Measurements from ENCODE around the gene CSAG1.
"Not testable (repeated sequence)": the region's sequence is repeated elsewhere in the genome, so short reads cannot be mapped to it uniquely, and the experiment has no call there.

CSAG1 gene, protein sequence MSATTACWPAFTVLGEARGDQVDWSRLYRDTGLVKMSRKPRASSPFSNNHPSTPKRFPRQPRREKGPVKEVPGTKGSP

DNA sequence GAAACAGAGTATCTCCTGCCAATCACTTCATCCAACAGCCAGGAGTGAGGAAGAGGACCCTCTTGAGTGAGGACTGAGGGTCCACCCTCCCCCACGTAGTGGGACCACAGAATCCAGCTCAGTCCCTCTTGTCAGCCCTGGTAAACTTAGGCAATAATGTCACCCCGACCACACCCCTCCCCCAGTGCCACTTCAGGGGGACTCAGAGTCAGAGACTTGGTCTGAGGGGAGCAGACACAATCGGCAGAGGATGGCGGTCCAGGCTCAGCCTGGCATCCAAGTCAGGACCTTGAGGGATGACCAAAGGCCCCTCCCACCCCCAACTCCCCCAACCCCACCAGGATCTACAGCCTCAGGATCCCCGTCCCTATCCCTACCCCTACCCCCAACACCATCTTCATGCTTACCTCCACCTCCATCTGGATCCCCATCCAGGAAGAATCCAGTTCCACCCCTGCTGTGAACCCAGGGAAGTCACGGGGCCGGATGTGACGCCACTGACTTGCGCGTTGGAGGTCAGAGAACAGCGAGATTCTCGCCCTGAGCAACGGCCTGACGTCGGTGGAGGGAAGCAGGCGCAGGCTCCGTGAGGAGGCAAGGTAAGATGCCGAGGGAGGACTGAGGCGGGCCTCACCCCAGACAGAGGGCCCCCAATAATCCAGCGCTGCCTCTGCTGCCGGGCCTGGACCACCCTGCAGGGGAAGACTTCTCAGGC lies at the start of gene CSAG1, which contains the start of gene MAGEA12:
CSAG1 (minus strand) TSS at position 461 of the 715 bp plus-strand sequence. CDS start 1,261 bp downstream, outside the sequence.
MAGEA12 (plus strand) TSS at position 497 of the 715 bp plus-strand sequence. CDS start 2,405 bp downstream, outside the sequence.
- no peak for DNase-seq (ENCODE audit: insufficient read length, low spot score)
- no peak for FAIRE-seq

DNA sequence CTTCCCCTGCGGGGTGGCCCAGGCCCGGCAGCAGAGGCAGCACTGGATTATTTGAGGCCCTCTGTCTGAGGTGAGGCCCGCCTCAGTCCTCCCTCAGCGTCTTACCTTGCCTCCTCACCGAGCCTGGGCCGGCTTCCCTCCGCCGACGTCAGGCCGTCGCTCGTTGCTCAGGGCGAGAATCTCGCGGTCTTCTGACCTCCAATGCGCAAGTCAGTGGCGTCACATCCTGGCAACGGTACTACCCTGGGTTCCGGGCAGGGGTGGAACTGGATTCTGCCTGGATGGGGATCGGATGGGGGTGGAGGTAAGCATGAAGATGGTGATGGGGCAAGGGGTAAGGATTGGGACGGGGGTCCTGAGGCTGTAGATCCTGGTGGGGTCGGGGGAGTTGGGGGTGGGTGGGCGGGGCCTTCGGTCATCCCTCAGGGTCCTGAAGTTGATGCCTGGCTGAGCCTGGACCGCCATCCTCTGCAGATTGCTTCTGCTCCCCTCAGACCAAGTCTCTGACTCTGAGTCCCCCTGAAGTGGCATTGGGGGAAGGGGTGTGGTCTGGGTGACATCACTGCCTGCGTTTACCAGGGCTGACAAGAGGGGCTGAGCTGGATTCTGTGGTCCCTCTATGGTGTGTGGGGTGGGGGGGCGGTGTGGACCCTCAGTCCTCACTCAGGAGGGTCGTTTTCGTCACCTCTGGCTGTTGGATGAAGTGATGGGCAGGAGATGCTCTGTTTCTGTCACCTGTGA lies 36.2 kb upstream of the CSAG1 start, which contains the start of gene MAGEA6:
MAGEA6 (minus strand) TSS at position 141 of the 741 bp plus-strand sequence. CDS start 2,039 bp downstream, outside the sequence.
- DNase-seq (ENCODE audit: insufficient read length, low spot score); FAIRE-seq: not testable (repeated sequence)

DNA sequence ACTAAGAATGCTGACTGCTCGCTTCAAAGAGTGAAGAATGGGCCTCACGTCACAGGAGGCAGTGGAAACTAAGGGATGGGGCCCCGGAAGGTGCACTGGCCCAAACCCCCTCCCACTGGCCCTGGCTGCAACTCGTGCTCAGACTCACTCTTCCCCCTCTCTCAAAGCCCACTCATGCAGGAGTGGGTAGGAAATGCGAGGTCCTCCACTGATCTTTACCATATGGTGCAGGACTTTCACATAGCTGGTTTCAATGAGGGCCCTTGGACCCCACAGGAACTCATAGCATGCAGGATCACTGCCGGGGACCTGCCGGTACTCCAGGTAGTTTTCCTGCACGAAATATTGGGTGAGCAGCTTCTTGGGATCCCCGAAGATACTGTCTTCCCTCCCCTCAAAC lies 33.0 kb upstream of the CSAG1 start:
- FAIRE-seq; DNase-seq (ENCODE audit: insufficient read length, low spot score): not testable (repeated sequence)

DNA sequence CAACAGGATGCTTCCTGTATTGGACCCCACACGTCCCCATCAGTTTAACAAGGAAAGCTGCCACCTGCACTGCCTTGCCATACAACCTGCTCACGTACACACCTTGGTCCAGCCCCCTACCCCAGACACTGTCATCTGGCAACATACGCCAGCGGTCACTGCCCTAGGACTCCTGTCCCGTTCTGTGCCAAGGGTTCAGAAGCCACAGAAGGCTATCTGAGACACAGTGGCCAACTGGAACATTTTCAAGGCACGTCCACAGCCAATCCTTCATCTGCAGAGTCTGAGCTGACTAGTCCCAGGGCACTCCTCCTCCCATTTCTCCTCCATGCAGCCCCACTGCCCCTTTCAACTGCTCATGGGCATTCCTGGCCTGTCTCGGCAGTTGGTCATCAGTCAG lies 28.1 kb upstream of the CSAG1 start:
- FAIRE-seq; DNase-seq (ENCODE audit: insufficient read length, low spot score): not testable (repeated sequence)

DNA sequence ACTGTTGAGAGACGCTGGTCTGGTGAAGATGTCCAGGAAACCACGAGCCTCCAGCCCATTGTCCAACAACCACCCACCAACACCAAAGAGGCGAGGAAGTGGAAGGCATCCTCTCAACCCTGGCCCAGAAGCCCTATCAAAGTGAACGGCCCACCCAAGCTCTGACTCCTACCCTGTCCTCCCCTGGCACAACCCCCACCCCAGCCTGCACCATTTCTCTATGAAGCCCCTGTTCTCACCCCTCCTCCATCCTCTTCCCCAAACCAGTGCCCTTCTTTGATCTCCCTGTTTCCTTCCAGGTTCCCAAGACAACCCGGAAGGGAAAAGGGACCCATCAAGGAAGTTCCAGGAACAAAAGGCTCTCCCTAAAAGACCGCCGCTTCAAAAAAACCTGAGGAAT lies 26.0 kb upstream of the CSAG1 start:
- DNase-seq (ENCODE audit: insufficient read length, low spot score); FAIRE-seq: not testable (repeated sequence)

DNA sequence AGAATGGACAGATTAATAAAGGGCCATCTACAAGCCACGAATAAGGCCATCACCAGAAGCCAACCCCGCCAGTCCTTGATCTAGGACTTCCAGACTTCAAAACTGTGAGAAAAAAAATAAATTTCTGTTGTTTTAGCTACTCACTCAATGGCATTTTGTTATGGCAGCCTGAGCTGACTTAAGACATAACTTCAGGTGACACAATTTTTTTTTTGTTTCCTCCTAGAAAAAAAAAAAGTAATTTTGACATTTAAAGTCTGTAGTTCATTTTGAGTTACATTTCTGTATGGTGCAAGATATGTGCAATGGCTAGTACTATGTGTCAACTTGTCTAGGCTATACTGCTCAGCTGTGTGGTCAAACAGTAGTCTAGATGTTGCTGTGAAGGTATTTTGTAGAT lies 25.4 kb upstream of the CSAG1 start, which contains the start of gene CSAG3:
CSAG3 (plus strand) TSS at position 301 of the 400 bp plus-strand sequence.
- FAIRE-seq; DNase-seq (ENCODE audit: insufficient read length, low spot score): not testable (repeated sequence)

DNA sequence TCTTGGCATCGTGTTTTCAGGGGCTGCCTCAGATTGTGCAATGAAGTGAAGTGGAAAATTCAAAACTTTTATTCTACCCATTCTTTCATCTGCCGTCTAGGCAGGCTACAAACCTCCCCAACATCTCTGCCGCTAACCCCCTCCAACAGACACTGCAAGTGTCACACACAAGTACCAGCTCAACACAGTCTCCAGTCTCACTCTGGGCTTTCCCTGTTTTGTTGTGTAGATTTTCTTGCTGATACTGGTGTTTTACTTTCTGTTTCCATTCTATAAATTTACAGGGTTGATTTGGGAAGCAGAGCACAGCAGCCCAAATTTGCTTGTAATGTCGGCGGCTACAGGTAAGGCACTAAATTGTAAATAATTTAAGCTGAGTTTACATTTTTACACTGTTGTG lies 21.4 kb upstream of the CSAG1 start:
- DNase-seq (ENCODE audit: insufficient read length, low spot score); FAIRE-seq: not testable (repeated sequence)

DNA sequence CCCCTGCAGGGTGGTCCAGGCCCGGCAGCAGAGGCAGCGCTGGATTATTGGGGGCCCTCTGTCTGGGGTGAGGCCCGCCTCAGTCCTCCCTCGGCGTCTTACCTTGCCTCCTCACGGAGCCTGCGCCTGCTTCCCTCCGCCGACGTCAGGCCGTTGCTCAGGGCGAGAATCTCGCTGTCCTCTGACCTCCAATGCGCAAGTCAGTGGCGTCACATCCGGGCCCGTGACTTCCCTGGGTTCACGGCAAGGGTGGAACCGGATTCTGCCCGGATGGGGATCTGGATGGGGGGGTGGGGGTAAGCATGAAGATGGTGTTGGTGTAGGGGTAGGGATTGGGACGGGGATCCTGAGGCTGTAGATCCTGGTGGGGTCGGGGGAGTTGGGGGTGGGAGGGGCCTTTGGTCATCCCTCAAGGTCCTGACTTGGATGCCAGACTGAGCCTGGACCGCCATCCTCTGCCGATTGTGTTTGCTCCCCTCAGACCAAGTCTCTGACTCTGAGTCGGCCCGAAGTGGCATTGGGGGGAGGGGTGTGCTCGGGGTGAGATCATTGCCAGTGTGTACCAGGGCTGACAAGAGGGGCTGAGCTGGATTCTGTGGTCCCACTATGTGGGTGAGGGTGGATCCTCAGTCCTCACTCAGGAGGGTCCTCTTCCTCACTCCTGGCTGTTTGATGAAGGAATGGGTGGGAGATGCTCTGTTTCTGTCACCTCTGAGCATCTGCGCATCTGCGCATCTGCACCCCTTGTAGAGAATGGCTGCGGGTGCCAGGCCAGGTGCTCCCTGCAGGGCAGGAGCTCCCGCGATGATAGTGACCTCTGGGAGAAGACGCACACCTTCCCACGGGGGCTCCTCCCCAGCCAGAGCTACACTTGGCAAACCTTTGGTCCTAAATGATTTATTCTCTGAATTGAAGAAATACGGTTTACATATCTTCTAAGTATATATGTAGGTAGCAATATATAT lies 20.4 kb upstream of the CSAG1 start, which contains the start of gene MAGEA2:
MAGEA2 (minus strand) TSS at position 157 of the 965 bp plus-strand sequence. CDS start 2,479 bp downstream, outside the sequence.
- not testable (repeated sequence) for FAIRE-seq; DNase-seq (ENCODE audit: insufficient read length, low spot score)

DNA sequence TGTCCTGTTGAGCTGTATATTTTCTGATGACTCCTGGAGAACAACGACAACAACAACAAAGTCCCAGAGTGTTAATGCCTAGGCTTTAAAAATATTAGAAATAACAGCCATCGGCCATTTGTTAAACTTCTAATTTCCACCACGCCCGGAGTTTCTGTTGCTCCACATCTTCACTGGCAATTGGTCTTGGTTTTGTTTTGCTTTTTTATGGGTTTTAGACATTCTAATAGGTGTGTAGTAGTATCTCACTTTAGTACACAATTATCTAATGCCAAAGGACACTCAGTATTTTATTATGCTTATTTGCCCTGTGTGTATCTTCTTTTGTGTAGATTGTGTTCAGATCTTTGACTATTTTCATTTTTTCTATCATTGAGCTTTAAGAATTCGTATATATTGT lies 5.0 kb upstream of the CSAG1 start:
- no peak for FAIRE-seq
- DNase-seq (ENCODE audit: insufficient read length, low spot score), result no peak

DNA sequence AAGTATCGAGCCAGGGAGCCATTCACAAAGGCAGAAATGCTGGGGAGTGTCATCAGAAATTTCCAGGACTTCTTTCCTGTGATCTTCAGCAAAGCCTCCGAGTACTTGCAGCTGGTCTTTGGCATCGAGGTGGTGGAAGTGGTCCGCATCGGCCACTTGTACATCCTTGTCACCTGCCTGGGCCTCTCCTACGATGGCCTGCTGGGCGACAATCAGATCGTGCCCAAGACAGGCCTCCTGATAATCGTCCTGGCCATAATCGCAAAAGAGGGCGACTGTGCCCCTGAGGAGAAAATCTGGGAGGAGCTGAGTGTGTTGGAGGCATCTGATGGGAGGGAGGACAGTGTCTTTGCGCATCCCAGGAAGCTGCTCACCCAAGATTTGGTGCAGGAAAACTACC lies 3.0 kb upstream of the CSAG1 start:
- FAIRE-seq; DNase-seq (ENCODE audit: insufficient read length, low spot score): not testable (repeated sequence)

DNA sequence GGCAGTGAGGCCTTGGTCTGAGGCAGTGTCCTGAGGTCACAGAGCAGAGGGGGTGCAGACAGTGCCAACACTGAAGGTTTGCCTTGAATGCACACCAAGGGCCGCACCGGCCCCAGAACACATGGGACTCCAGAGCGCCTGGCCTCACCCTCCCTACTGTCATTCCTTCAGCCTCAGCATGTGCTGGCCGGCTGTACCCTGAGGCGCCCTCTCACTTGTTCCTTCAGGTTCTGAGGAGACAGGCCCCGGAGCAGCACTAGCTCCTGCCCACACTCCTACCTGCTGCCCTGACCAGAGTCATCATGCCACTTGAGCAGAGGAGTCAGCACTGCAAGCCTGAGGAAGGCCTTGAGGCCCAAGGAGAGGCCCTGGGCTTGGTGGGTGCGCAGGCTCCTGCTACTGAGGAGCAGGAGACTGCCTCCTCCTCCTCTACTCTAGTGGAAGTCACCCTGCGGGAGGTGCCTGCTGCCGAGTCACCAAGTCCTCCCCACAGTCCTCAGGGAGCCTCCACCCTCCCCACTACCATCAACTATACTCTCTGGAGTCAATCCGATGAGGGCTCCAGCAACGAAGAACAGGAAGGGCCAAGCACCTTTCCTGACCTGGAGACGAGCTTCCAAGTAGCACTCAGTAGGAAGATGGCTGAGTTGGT lies 2.5 kb upstream of the CSAG1 start:
- DNase-seq (ENCODE audit: insufficient read length, low spot score), result no peak
- no peak for FAIRE-seq

DNA sequence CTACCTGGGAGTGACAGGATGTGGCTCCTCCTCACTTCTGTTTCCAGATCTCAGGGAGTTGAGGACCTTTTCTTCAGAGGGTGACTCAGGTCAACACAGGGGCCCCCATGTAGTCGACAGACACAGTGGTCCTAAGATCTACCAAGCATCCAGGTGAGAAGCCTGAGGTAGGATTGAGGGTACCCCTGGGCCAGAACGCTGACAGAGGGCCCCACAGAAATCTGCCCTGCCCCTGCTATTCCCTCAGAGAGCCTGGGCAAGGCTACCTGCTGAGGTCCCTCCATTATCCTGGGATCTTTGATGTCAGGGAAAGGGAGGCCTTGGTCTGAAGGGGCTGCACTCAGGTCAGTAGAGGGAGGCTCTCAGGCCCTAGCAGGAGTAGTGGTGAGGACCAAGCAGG lies 1.6 kb upstream of the CSAG1 start:
- DNase-seq (ENCODE audit: insufficient read length, low spot score) (no peak), FAIRE-seq (no peak)

DNA sequence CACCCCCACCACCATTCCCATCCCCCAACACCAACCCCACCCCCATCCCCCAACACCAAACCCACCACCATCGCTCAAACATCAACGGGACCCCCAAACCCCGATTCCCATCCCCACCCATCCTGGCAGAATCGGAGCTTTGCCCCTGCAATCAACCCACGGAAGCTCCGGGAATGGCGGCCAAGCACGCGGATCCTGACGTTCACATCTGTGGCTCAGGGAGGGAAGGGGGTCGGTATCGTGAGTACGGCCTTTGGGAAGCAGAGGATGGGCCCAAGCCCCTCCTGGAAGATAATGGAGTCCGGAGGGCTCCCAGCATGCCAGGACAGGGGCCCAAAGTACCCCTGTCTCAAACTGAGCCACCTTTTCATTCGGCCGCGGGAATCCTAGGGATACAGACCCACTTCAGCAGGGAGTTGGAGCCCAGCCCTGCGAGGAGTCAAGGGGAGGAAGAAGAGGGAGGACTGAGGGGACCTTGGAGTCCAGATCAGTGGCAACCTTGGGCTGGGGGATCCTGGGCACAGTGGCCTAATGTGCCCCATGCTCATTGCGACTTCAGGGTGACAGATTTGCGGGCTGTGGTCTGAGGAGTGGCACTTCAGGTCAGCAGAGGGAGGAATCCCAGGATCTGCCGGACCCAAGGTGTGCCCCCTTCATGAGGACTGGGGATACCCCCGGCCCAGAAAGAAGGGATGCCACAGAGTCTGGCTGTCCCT lies 780 bp upstream of the CSAG1 start:
- FAIRE-seq; DNase-seq (ENCODE audit: insufficient read length, low spot score): not testable (repeated sequence)

DNA sequence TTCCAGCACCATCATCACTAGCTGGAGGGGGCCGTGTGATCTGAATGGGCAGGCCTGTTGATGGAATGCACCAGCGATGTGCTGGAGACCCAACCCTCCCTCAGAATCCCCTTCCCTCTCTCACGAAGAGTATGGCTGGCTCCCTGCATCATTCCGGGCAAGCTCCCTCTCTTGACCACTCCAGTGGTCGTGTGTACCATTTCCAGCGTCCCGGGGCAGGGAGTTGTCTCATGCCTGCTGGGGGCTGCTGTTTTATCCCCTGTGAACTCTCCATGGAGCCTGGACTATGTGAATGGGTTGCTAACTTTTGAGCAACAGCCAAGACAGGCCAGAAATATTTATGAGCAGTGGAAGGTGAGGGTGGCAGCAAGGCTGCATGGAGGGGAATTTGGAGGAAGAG lies 8.1 kb downstream of the CSAG1 start:
- FAIRE-seq, result no peak
- DNase-seq (ENCODE audit: insufficient read length, low spot score), result no peak

DNA sequence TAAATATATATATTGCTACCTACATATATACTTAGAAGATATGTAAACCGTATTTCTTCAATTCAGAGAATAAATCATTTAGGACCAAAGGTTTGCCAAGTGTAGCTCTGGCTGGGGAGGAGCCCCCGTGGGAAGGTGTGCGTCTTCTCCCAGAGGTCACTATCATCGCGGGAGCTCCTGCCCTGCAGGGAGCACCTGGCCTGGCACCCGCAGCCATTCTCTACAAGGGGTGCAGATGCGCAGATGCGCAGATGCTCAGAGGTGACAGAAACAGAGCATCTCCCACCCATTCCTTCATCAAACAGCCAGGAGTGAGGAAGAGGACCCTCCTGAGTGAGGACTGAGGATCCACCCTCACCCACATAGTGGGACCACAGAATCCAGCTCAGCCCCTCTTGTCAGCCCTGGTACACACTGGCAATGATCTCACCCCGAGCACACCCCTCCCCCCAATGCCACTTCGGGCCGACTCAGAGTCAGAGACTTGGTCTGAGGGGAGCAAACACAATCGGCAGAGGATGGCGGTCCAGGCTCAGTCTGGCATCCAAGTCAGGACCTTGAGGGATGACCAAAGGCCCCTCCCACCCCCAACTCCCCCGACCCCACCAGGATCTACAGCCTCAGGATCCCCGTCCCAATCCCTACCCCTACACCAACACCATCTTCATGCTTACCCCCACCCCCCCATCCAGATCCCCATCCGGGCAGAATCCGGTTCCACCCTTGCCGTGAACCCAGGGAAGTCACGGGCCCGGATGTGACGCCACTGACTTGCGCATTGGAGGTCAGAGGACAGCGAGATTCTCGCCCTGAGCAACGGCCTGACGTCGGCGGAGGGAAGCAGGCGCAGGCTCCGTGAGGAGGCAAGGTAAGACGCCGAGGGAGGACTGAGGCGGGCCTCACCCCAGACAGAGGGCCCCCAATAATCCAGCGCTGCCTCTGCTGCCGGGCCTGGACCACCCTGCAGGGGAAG lies 19.4 kb downstream of the CSAG1 start, which contains the start of gene MAGEA2B:
MAGEA2B (plus strand) TSS at position 814 of the 973 bp plus-strand sequence. CDS start 2,479 bp downstream, outside the sequence.
- FAIRE-seq; DNase-seq (ENCODE audit: insufficient read length, low spot score): not testable (repeated sequence)

DNA sequence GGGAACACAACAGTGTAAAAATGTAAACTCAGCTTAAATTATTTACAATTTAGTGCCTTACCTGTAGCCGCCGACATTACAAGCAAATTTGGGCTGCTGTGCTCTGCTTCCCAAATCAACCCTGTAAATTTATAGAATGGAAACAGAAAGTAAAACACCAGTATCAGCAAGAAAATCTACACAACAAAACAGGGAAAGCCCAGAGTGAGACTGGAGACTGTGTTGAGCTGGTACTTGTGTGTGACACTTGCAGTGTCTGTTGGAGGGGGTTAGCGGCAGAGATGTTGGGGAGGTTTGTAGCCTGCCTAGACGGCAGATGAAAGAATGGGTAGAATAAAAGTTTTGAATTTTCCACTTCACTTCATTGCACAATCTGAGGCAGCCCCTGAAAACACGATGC lies 20.3 kb downstream of the CSAG1 start:
- not testable (repeated sequence) for DNase-seq (ENCODE audit: insufficient read length, low spot score); FAIRE-seq

DNA sequence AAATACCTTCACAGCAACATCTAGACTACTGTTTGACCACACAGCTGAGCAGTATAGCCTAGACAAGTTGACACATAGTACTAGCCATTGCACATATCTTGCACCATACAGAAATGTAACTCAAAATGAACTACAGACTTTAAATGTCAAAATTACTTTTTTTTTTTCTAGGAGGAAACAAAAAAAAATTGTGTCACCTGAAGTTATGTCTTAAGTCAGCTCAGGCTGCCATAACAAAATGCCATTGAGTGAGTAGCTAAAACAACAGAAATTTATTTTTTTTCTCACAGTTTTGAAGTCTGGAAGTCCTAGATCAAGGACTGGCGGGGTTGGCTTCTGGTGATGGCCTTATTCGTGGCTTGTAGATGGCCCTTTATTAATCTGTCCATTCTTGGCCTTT lies 24.3 kb downstream of the CSAG1 start, which contains the start of gene CSAG2:
CSAG2 (minus strand) TSS at position 101 of the 400 bp plus-strand sequence. CDS start 161 bp downstream, outside the sequence.
- DNase-seq (ENCODE audit: insufficient read length, low spot score); FAIRE-seq: not testable (repeated sequence)
